IPS DF 6.9 (cell line): Measurements from ENCODE around the gene PFKL.

Experiments
- DNase-seq: peaks from one replicate; pipeline ENCODE4 v3.0.0-alpha.2; 2013; ENCODE audit warnings: low read depth, low spot score
- H3K27ac ChIP-seq: one replicate; pipeline ENCODE4 v1.5.1; 2013; ENCODE audit warnings: low read length, control low read depth
- H3K27me3 ChIP-seq: 2 replicates; pipeline ENCODE4 v1.6.1; 2013; ENCODE audit warnings: mild to moderate bottlenecking, low read length; ENCODE audit not compliant: control insufficient read depth, insufficient read depth
- H3K36me3 ChIP-seq: 2 replicates; pipeline ENCODE4 v1.6.1; 2013; ENCODE audit warnings: low read length; ENCODE audit not compliant: control insufficient read depth, insufficient read depth
- H3K4me1 ChIP-seq: 2 replicates; pipeline ENCODE4 v1.6.1; 2013; ENCODE audit warnings: low read length; ENCODE audit not compliant: control insufficient read depth, insufficient read depth
- H3K4me3 ChIP-seq: 2 replicates; pipeline ENCODE4 v1.5.1; 2013; ENCODE audit warnings: mild to moderate bottlenecking, low read length
- H3K9me3 ChIP-seq: 2 replicates; pipeline ENCODE4 v1.6.1; 2013; ENCODE audit warnings: low read length, inconsistent platforms; ENCODE audit not compliant: control insufficient read depth, insufficient read depth
- WGBS: extraction: QIAGEN DNeasy Blood & Tissue Kit; methylation state at CpG from one replicate; pipeline ENCODE4 v1.1.7; 2013; ENCODE audit warnings: mixed read lengths, missing lambda C conversion rate; ENCODE audit not compliant: insufficient read length, insufficient coverage; 5-methylcytosine and 5-hydroxymethylcytosine counted together

Gene PFKL

DNA sequence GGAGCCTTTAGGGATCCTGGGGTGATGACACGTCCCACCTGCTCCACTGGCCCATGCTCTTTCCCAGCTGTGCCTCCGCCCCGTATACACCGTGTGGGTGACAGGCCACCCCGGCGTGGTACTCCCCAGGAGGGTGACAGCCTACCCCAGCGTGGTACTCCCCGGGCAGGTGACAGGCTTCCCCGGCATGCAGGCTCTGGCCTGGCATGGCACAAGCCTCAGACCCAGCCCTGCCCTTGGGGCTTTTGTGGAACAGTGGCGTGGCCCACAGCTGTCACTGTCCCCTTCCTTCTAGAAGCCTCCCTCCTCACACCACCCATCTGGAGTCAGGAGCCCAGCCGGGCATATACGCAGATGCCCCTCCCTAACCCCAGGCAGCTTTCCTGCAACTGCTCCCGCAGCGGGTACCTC, 4.7 kb upstream of the PFKL start:
- Histone ChIP-seq H3K27me3 (no peaks in the 10 kb centered on the region), H3K4me3 (no peak overlapping the region), H3K36me3 (no peaks in the 10 kb centered on the region), H3K9me3 (no peaks in the 10 kb centered on the region), H3K4me1 (no peaks in the 10 kb centered on the region), H3K27ac (no peak overlapping the region)
- DNase-seq: no peak
- whole genome bisulfite sequencing: no CpG with 5 or more reads among the region's 14 CpGs

GRCh38 chr21:44295646-44296045, 4.2 kb upstream of the PFKL start:
- WGBS: no CpG with 5 or more reads among the region's 10 CpGs
- Histone ChIP-seq H3K27ac (no peak overlapping the region), H3K9me3 (no peaks in the 10 kb centered on the region), H3K4me3 (no peak overlapping the region), H3K4me1 (no peaks in the 10 kb centered on the region), H3K27me3 (no peaks in the 10 kb centered on the region), H3K36me3 (no peaks in the 10 kb centered on the region)
- DNase-seq: no peak

- no peaks in the 10 kb centered on the region for H3K27me3 ChIP-seq
- H3K9me3 ChIP-seq: no peaks in the 10 kb centered on the region
- WGBS: no CpG with 5 or more reads among the region's 12 CpGs
- no peak overlapping the region for H3K4me3 ChIP-seq
- H3K36me3 ChIP-seq: no peaks in the 10 kb centered on the region
- no peak for DNase-seq
- no peak overlapping the region for H3K27ac ChIP-seq
- peaks cover 1% of the 10 kb centered on the region; the same call in 1 of the 2 replicates for H3K4me1 ChIP-seq
Observed at GRCh38 chr21:44296103-44296519, 3.7 kb upstream of the PFKL start.

- Histone ChIP-seq H3K4me3 (no peak overlapping the region), H3K4me1 (peaks cover 1% of the 10 kb centered on the region; the same call in 1 of the 2 replicates), H3K27me3 (no peaks in the 10 kb centered on the region), H3K9me3 (no peaks in the 10 kb centered on the region), H3K36me3 (no peaks in the 10 kb centered on the region), H3K27ac (no peak overlapping the region)
- WGBS: no CpG with 5 or more reads among the region's 13 CpGs
- DNase-seq: no peak
Observed at GRCh38 chr21:44296916-44297315, 2.9 kb upstream of the PFKL start.

GRCh38 chr21:44297525-44298290, 2.1 kb upstream of the PFKL start:
- WGBS: no CpG with 5 or more reads among the region's 22 CpGs
- no peaks in the 10 kb centered on the region for H3K9me3 ChIP-seq
- peak; percentile 52 for DNase-seq

DNA sequence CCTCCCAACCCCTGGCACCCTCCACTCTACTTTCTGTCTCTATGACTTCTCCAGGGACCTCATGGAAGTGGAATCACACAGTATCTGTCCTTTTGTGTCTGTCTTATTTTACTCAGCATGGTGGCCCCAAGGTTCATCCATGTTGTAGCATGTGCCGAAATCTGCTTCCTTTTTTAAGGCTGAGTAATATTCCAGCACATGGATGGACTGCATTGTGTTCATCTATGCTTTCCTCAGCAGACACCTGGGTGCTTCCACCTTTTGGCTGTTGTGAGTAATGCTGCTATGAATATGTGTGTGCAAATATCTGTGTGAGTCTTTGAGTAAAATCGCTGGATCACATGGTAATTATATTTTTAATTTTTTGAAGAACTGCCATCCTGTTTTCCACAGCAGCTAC, 1.6 kb upstream of the PFKL start:
- no peak overlapping the region for H3K27ac ChIP-seq

More at GRCh38 chr21:44297525-44298290, 2.1 kb upstream of the PFKL start:
- Histone ChIP-seq H3K4me1 (peaks cover 1% of the 10 kb centered on the region; the same call in 1 of the 2 replicates), H3K27ac (no peak overlapping the region), H3K27me3 (no peaks in the 10 kb centered on the region), H3K36me3 (no peaks in the 10 kb centered on the region), H3K4me3 (no peak overlapping the region)

DNA sequence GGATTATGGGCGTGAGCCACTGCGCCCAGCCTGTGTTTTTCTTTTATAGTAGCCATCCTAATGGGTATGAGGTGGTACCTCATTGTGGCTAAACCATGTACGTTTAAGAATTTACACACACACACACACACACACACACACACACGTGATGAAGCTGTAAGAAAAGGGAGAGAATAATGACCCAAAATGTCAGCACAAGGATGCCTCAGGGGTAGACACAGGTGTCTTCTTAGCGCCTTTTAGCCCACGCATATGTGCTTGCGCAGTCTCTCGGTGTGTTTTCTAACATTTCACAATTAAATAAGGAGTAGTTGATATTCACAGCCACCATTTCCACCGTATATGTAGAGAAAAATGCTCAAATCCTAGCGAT, 782 bp upstream of the PFKL start:
- H3K27me3 ChIP-seq: no peaks in the 10 kb centered on the region
- H3K4me3 ChIP-seq: peak overlapping the region; percentile 76; the same call in 1 of the 2 replicates
- H3K36me3 ChIP-seq: no peaks in the 10 kb centered on the region
- H3K27ac ChIP-seq: no peak overlapping the region
- no CpG with 5 or more reads among the region's 10 CpGs for WGBS
- peaks cover 1% of the 10 kb centered on the region for H3K4me1 ChIP-seq
- no peaks in the 10 kb centered on the region for H3K9me3 ChIP-seq
- DNase-seq: no peak

More for the DNA sequence above, 1.6 kb upstream of the PFKL start:
- WGBS: no CpG with 5 or more reads among the region's 2 CpGs
- Histone ChIP-seq H3K9me3 (no peaks in the 10 kb centered on the region), H3K36me3 (no peaks in the 10 kb centered on the region), H3K4me3 (no peak overlapping the region), H3K27me3 (no peaks in the 10 kb centered on the region), H3K4me1 (peaks cover 1% of the 10 kb centered on the region; the same call in 1 of the 2 replicates)
- no peak for DNase-seq

GRCh38 chr21:44300262-44300959, 558 bp downstream of the PFKL start:
- Histone ChIP-seq H3K36me3 (no peaks in the 10 kb centered on the region), H3K4me3 (peak overlapping the region; percentile 76), H3K4me1 (peaks cover 4% of the 10 kb centered on the region), H3K27ac (no peak overlapping the region), H3K9me3 (no peaks in the 10 kb centered on the region), H3K27me3 (no peaks in the 10 kb centered on the region)
- WGBS: no CpG with 5 or more reads among the region's 67 CpGs
- no peak for DNase-seq

DNA sequence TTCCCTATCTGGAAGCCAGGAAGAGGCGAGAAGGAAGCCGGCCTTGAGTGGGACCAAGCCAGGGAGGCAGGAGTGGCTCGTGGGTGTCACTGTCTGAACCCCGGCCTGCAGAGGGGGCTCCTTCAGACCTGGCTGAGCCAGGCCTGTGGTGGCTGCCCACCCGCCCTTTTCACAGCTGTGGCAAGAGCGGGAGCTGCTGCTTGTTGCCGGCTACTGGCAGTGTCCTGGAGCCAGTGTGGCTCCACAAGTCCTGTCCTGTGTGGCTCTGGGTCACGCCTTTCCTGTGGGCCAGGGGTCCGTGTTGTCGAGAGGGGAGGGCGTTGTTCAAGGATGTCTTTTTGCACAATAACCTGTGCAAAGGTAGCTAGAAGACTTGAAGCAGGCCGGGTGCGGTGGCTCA, 1.3 kb downstream of the PFKL start:
- no CpG with 5 or more reads among the region's 13 CpGs for WGBS
- no peak for DNase-seq
- Histone ChIP-seq H3K36me3 (no peaks in the 10 kb centered on the region), H3K27ac (no peak overlapping the region), H3K9me3 (no peaks in the 10 kb centered on the region), H3K4me1 (peaks cover 4% of the 10 kb centered on the region), H3K27me3 (no peaks in the 10 kb centered on the region), H3K4me3 (no peak overlapping the region)

DNA sequence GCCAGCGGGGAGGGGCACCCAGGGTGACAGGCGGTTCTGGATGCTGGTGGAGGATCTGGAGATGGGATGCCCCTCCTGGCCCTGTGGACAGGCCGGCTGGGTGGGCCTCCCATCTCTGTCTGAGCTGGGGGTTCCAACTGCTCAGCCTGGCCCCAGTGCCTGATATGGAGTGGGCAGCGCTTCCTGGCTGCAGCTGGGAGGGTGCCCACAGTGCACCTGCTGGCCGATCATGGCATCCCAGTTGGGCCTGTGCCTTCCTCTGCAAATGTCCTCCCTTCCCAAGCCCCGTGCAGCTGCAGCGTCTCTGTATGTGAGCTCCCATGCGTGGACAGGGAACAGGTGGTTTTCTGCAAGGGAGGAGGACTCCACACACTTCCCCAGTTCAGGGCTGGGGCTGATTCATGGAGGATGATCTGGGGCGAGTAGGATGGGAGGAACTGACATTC, 2.1 kb downstream of the PFKL start:
- Histone ChIP-seq H3K36me3 (no peaks in the 10 kb centered on the region), H3K4me1 (peaks cover 4% of the 10 kb centered on the region), H3K4me3 (no peak overlapping the region), H3K9me3 (no peaks in the 10 kb centered on the region), H3K27ac (no peak overlapping the region), H3K27me3 (no peaks in the 10 kb centered on the region)
- WGBS: no CpG with 5 or more reads among the region's 9 CpGs
- DNase-seq: no peak
